ENCODE data around the gene ZNF627.

ZNF627 gene

GRCh38 chr19:11652492-11652891 is 55.2 kb downstream of the ZNF627 start:
- no peak for DNase-seq (ENCODE audit: extremely low spot score)
- TF ChIP-seq, protein P1, sequence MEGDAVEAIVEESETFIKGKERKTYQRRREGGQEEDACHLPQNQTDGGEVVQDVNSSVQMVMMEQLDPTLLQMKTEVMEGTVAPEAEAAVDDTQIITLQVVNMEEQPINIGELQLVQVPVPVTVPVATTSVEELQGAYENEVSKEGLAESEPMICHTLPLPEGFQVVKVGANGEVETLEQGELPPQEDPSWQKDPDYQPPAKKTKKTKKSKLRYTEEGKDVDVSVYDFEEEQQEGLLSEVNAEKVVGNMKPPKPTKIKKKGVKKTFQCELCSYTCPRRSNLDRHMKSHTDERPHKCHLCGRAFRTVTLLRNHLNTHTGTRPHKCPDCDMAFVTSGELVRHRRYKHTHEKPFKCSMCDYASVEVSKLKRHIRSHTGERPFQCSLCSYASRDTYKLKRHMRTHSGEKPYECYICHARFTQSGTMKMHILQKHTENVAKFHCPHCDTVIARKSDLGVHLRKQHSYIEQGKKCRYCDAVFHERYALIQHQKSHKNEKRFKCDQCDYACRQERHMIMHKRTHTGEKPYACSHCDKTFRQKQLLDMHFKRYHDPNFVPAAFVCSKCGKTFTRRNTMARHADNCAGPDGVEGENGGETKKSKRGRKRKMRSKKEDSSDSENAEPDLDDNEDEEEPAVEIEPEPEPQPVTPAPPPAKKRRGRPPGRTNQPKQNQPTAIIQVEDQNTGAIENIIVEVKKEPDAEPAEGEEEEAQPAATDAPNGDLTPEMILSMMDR (IDR thresholded peaks at IDR 0.05; ENCODE audit: control extremely low read depth, extremely low read depth, low read depth, missing control alignments): no peak
- ChIA-PET POLR2A (no interaction called here), CTCF (interaction anchor here (0.9 kb wide), 1 partner anchor 10 kb away, joined by 3 read pairs; no protein-coding TSS in a partner anchor)

- POLR2A ChIA-PET: no interaction called here
Observed at GRCh38 chr19:11656535-11656934, 59.3 kb downstream of the ZNF627 start.

GRCh38 chr19:11657307-11657706 is 60.0 kb downstream of the ZNF627 start:
- DNase-seq (ENCODE audit: extremely low spot score): no peak
- ChIA-PET POLR2A (no interaction called here), CTCF (interaction anchor here (1.4 kb wide), 1 partner anchor 15 kb away, joined by 3 read pairs; no protein-coding TSS in a partner anchor)
- TF ChIP-seq, protein P1 (IDR thresholded peaks at IDR 0.05; ENCODE audit: control extremely low read depth, extremely low read depth, low read depth, missing control alignments): no peak

More at GRCh38 chr19:11656535-11656934, 59.3 kb downstream of the ZNF627 start:
- DNase-seq (ENCODE audit: extremely low spot score): no peak
- CTCF ChIA-PET: no interaction called here
- TF ChIP-seq, protein P1 (IDR thresholded peaks at IDR 0.05; ENCODE audit: control extremely low read depth, extremely low read depth, low read depth, missing control alignments): no peak

- CTCF ChIA-PET: interaction anchor here (0.9 to 2.1 kb wide), 9 partner anchors 11 to 329 kb away, joined by 3 to 7 read pairs (median 4); partner anchors contain the start of gene ZNF823
Observed at GRCh38 chr19:11658970-11659369, 61.7 kb downstream of the ZNF627 start.

GRCh38 chr19:11659612-11660011 is 62.3 kb downstream of the ZNF627 start:
- POLR2A ChIA-PET: no interaction called here
- CTCF ChIA-PET: interaction anchor here (1.0 to 2.1 kb wide), 11 partner anchors 10 to 328 kb away, joined by 3 to 7 read pairs (median 4); partner anchors contain the start of genes ZNF491 and ZNF823
- TF ChIP-seq, protein P1 (IDR thresholded peaks at IDR 0.05; ENCODE audit: control extremely low read depth, extremely low read depth, low read depth, missing control alignments): peak; percentile 49
- peak; percentile 41 for DNase-seq (ENCODE audit: extremely low spot score)

More at GRCh38 chr19:11658970-11659369, 61.7 kb downstream of the ZNF627 start:
- TF ChIP-seq, protein P1 (IDR thresholded peaks at IDR 0.05; ENCODE audit: control extremely low read depth, extremely low read depth, low read depth, missing control alignments): no peak
- no peak for DNase-seq (ENCODE audit: extremely low spot score)
- POLR2A ChIA-PET: no interaction called here

DNA sequence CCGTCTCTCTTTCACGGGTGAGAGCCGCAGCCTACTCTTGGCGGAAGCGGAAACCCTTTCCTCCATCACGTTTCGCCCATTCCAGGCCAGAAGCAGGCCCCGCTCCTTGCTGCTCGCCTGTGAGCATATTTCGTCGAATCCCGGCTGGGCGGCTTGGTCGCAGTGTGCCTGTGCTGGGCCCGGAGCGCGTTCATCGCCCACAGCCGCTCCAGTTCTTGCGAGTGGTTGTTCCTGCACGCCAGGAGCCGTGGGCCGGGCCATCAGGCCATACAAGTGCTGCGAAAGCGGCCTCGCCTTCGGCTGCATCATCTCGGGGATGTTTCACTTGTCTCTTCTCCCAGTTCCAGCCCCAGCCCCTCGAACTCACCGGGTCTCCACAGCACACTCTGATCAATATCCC is 65.0 kb downstream of the ZNF627 start:
- CTCF ChIA-PET: interaction anchor here (1.4 kb wide), 1 partner anchor 13 kb away, joined by 5 read pairs; no protein-coding TSS in a partner anchor
- no peak for DNase-seq (ENCODE audit: extremely low spot score)
- POLR2A ChIA-PET: no interaction called here
- TF ChIP-seq, protein P1 (IDR thresholded peaks at IDR 0.05; ENCODE audit: control extremely low read depth, extremely low read depth, low read depth, missing control alignments): no peak

Measured in GM10248 (cell line).